ENCODE data around the gene PABPN1L.

DNA sequence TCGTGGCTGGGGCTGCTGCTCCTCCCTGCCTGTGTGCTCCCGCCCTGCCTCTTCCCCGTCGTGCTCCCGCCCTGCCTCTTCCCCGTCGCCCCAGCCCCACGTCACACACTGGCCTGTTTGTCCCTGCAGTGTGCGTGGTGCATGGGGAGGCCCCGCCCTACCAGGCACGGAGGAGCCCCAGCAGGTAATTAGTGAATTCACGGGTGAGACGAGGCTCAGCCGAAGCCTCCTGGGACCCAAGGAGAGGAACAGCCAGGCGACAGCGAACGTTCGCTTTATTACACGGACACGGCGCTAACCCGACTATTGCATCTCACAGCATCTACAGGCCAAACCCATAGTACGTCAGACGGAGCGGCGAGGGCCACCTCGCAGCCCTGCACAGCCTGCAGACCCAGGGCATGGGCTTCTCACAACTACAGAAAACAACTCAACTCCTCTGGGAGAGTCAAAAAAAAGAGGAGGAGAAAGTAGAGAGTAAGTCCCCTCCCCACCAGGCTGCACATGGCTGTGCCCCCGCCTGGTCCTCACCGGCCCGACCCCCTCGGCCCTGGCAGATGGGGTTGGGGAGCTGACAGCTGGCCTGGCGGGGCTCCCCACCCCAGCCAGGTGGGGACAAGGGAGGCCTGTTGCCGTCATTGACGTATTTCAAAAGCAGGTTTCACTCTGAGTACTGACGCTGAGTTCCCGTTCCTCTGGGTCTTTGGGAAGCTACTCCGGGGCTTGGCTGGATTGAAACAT, 4.3 kb upstream of the PABPN1L start:
- TF ChIP-seq CTCF (conservative IDR thresholded peaks at IDR 0.05) (no peak), ZFX (IDR thresholded peaks at IDR 0.05) (no peak)

Data from C4-2B (cell line).